ENCODE data around the gene TNFRSF1A. TPM values are rescaled to one million over a fixed set of nuclear protein-coding genes. Genes with fewer than 3 reads are reported as not detected.

The TNFRSF1A gene
- total and polyA plus RNA-seq, 2 of the 13 experiments (the other 11 are each of a cell fraction or from before 2014, with no cell fraction given): 41.5 to 61.2 TPM

DNA sequence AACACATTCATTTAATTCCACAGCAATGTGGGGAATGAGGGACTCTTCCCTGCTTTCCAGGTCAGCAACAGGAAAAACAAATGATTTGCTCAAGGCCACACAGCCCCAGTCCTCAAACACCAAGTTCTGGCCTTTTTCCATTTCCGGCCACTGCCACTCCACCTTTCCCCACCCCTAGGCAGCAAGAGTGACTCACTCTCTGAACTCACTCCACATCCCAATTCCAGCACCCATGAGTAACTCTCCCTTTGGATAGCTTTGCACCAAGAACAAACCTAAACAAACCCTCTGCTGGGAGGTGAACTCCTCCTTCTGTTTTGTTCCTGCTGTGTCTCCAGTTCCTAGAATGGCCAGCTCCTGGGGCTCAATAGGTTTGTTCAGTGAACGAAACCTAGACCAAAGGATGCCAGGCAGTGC is 61.8 kb downstream of the TNFRSF1A start (continued):
- no peak for TF ChIP-seq ZBTB44 (CRISPR knock-in tag; IDR thresholded peaks at IDR 0.05)
- TF ChIP-seq ATF7-NPFF (CRISPR knock-in tag; IDR thresholded peaks at IDR 0.05; ENCODE audit: low read depth): no peak
- TF ChIP-seq MBNL3 (CRISPR knock-in tag; conservative IDR thresholded peaks at IDR 0.05): no peak
- TF ChIP-seq, protein P1, sequence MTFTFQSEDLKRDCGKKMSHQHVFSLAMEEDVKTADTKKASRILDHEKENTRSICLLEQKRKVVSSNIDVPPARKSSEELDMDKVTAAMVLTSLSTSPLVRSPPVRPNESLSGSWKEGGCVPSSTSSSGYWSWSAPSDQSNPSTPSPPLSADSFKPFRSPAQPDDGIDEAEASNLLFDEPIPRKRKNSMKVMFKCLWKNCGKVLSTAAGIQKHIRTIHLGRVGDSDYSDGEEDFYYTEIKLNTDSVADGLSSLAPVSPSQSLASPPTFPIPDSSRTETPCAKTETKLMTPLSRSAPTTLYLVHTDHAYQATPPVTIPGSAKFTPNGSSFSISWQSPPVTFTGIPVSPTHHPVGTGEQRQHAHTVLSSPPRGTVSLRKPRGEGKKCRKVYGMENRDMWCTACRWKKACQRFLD (CRISPR knock-in tag; IDR thresholded peaks at IDR 0.05; ENCODE audit: borderline replicate concordance): no peak
- TF ChIP-seq TCF7L2 (IDR thresholded peaks at IDR 0.05; ENCODE audit: low read depth, low read length): no peak
- TF ChIP-seq TBX2 (CRISPR knock-in tag; IDR thresholded peaks at IDR 0.05; ENCODE audit: borderline replicate concordance): no peak; the same call in 1 of the 2 replicates
- TF ChIP-seq ZNF841 (CRISPR knock-in tag; IDR thresholded peaks at IDR 0.05; ENCODE audit: borderline replicate concordance): no peak
- TF ChIP-seq ZSCAN9 (CRISPR knock-in tag; IDR thresholded peaks at IDR 0.05; ENCODE audit: borderline replicate concordance): peak; percentile 78; the same call in 1 of the 2 replicates
- no peak for TF ChIP-seq NFIC (IDR thresholded peaks at IDR 0.05; ENCODE audit: low read length)
- peak; percentile 33; the same call in 1 of the 2 replicates for TF ChIP-seq ZNF350 (CRISPR knock-in tag; IDR thresholded peaks at IDR 0.05; ENCODE audit: borderline replicate concordance, low read depth)
- no peak for TF ChIP-seq RNF2 (conservative IDR thresholded peaks at IDR 0.05; ENCODE audit: low read depth)
- no peak for TF ChIP-seq POLR2G (IDR thresholded peaks at IDR 0.05; ENCODE audit: low read depth, low read length)
- TF ChIP-seq ZSCAN12 (CRISPR knock-in tag; IDR thresholded peaks at IDR 0.05): no peak
- no peak for TF ChIP-seq ZNF33B (CRISPR knock-in tag; IDR thresholded peaks at IDR 0.05)
- TF ChIP-seq CENPBD1 (CRISPR knock-in tag; IDR thresholded peaks at IDR 0.05; ENCODE audit: borderline replicate concordance, low read depth): no peak
- TF ChIP-seq ZBTB8A (CRISPR knock-in tag; IDR thresholded peaks at IDR 0.05; ENCODE audit: borderline replicate concordance, low read depth): no peak
- no peak for TF ChIP-seq NR2F2 (IDR thresholded peaks at IDR 0.05; ENCODE audit: borderline replicate concordance, low read depth)
- no peak for TF ChIP-seq ZFP82 (CRISPR knock-in tag; IDR thresholded peaks at IDR 0.05; ENCODE audit: borderline replicate concordance)
- no peak for TF ChIP-seq YY1 (IDR thresholded peaks at IDR 0.05; ENCODE audit: insufficient read depth, insufficient replicate concordance, low read depth, low read length)
- TF ChIP-seq BCLAF1 (IDR thresholded peaks at IDR 0.05): no peak
- TF ChIP-seq, protein P2, sequence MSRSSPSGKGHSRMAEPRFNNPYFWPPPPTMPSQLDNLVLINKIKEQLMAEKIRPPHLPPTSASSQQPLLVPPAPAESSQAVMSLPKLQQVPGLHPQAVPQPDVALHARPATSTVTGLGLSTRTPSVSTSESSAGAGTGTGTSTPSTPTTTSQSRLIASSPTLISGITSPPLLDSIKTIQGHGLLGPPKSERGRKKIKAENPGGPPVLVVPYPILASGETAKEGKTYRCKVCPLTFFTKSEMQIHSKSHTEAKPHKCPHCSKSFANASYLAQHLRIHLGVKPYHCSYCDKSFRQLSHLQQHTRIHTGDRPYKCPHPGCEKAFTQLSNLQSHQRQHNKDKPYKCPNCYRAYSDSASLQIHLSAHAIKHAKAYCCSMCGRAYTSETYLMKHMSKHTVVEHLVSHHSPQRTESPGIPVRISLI (CRISPR knock-in tag; IDR thresholded peaks at IDR 0.05; ENCODE audit: borderline replicate concordance): no peak
